Measurements from ENCODE around the gene CYP2W1. TPM values are rescaled to one million over a fixed set of nuclear protein-coding genes. Genes with fewer than 3 reads are reported as not detected.

CYP2W1 gene
- total RNA-seq, 1 donor from 2014 or later = not detected

GRCh38 chr7:978416-979091, 4.4 kb upstream of the CYP2W1 start:
- DNase-seq (ENCODE audit: extremely low read depth, low read depth, low spot score) = no peak

- DNase-seq (ENCODE audit: extremely low read depth, low read depth, low spot score) = no peak
Observed at GRCh38 chr7:979151-979550, 3.8 kb upstream of the CYP2W1 start.

- no peak for DNase-seq (ENCODE audit: extremely low read depth, low read depth, low spot score)
Observed at GRCh38 chr7:979886-980571, 3.0 kb upstream of the CYP2W1 start.

- no peak for DNase-seq (ENCODE audit: extremely low read depth, low read depth, low spot score)
Observed at GRCh38 chr7:981793-982510, 1.0 kb upstream of the CYP2W1 start.

- DNase-seq (ENCODE audit: extremely low read depth, low read depth, low spot score) = no peak
Observed at GRCh38 chr7:982511-983003, 424 bp upstream of the CYP2W1 start.

- DNase-seq (ENCODE audit: extremely low read depth, low read depth, low spot score) = no peak
Observed at GRCh38 chr7:983616-984071, 663 bp downstream of the CYP2W1 start.

GRCh38 chr7:984361-985126, 1.6 kb downstream of the CYP2W1 start:
- DNase-seq (ENCODE audit: extremely low read depth, low read depth, low spot score) = no peak

GRCh38 chr7:985127-985416, 2.1 kb downstream of the CYP2W1 start:
- no peak for DNase-seq (ENCODE audit: extremely low read depth, low read depth, low spot score)

GRCh38 chr7:985915-986741, 3.1 kb downstream of the CYP2W1 start:
- no peak for DNase-seq (ENCODE audit: extremely low read depth, low read depth, low spot score)

GRCh38 chr7:986766-987751, 4.1 kb downstream of the CYP2W1 start:
- no peak for DNase-seq (ENCODE audit: extremely low read depth, low read depth, low spot score)

GRCh38 chr7:987909-988308, 4.9 kb downstream of the CYP2W1 start:
- no peak for DNase-seq (ENCODE audit: extremely low read depth, low read depth, low spot score)

- no peak for DNase-seq (ENCODE audit: extremely low read depth, low read depth, low spot score)
Observed at GRCh38 chr7:988426-988911, 5.5 kb downstream of the CYP2W1 start.

- no peak for DNase-seq (ENCODE audit: extremely low read depth, low read depth, low spot score)
Observed at GRCh38 chr7:988963-989529, 6.1 kb downstream of the CYP2W1 start.

GRCh38 chr7:990352-990932, 7.5 kb downstream of the CYP2W1 start:
- no peak for DNase-seq (ENCODE audit: extremely low read depth, low read depth, low spot score)

- DNase-seq (ENCODE audit: extremely low read depth, low read depth, low spot score) = no peak
Observed at GRCh38 chr7:990933-991728, 8.2 kb downstream of the CYP2W1 start.

GRCh38 chr7:991729-992656, 9.0 kb downstream of the CYP2W1 start:
- DNase-seq (ENCODE audit: extremely low read depth, low read depth, low spot score) = no peak

Data from glomerular endothelial cell (primary cell).